ENCODE data around the gene TECPR2.
"Not testable (repeated sequence)": the region's sequence is repeated elsewhere in the genome, so short reads cannot be mapped to it uniquely, and the experiment has no call there.

TECPR2 gene

GRCh38 chr14:102326583-102326982 lies 36.2 kb upstream of the TECPR2 start:
- intact Hi-C loops (cut with DNase I; ENCODE audit: low total_unique reads) = no loop called here
- H3K4me3 ChIP-seq = no peak overlapping the region
- peaks cover 7 to 23% (median 14%) of the 10 kb centered on the region in 3 donors for H3K36me3 ChIP-seq
- peaks cover 0 to 6% (median 5%) of the 10 kb centered on the region in 4 donors for H3K4me1 ChIP-seq
- no peaks in the 10 kb centered on the region for H3K9me3 ChIP-seq
- H3K27me3 ChIP-seq = no peaks in the 10 kb centered on the region
- DNase-seq = no peak
- no peak overlapping the region for H3K27ac ChIP-seq
- no peak for TF ChIP-seq CTCF (IDR thresholded peaks at IDR 0.05)

- H3K4me3 ChIP-seq; H3K9me3 ChIP-seq; H3K4me1 ChIP-seq; DNase-seq; H3K27me3 ChIP-seq; intact Hi-C loops (cut with DNase I; ENCODE audit: low total_unique reads); H3K27ac ChIP-seq: not testable (repeated sequence)
- H3K36me3 ChIP-seq = peaks cover 28 to 45% (median 32%) of the 10 kb centered on the region in 3 donors
Measured at GRCh38 chr14:102329381-102329780, 33.4 kb upstream of the TECPR2 start.

GRCh38 chr14:102330806-102331205 lies 31.9 kb upstream of the TECPR2 start:
- no peak for DNase-seq
- H3K27me3 ChIP-seq = no peaks in the 10 kb centered on the region
- H3K4me1 ChIP-seq = no peaks in the 10 kb centered on the region
- H3K9me3 ChIP-seq = no peaks in the 10 kb centered on the region
- intact Hi-C loops (cut with DNase I; ENCODE audit: low total_unique reads) = no loop called here
- H3K27ac ChIP-seq = no peak overlapping the region
- peaks cover 40 to 54% (median 40%) of the 10 kb centered on the region in 3 donors for H3K36me3 ChIP-seq
- no peak for TF ChIP-seq CTCF (IDR thresholded peaks at IDR 0.05)
- no peak overlapping the region for H3K4me3 ChIP-seq

GRCh38 chr14:102333390-102333789 lies 29.4 kb upstream of the TECPR2 start:
- intact Hi-C loops (cut with DNase I; ENCODE audit: low total_unique reads) = no loop called here
- TF ChIP-seq CTCF (IDR thresholded peaks at IDR 0.05) = no peak
- H3K27ac ChIP-seq = no peak overlapping the region
- no peak overlapping the region for H3K4me3 ChIP-seq
- no peaks in the 10 kb centered on the region for H3K9me3 ChIP-seq
- H3K27me3 ChIP-seq = no peaks in the 10 kb centered on the region
- peaks cover 45 to 66% (median 56%) of the 10 kb centered on the region in 3 donors for H3K36me3 ChIP-seq
- no peak for DNase-seq
- no peaks in the 10 kb centered on the region for H3K4me1 ChIP-seq

GRCh38 chr14:102333795-102334705 lies 28.7 kb upstream of the TECPR2 start:
- no peaks in the 10 kb centered on the region for H3K27me3 ChIP-seq
- peaks cover 49 to 70% (median 59%) of the 10 kb centered on the region in 3 donors for H3K36me3 ChIP-seq
- no peaks in the 10 kb centered on the region for H3K9me3 ChIP-seq
- H3K4me1 ChIP-seq = no peaks in the 10 kb centered on the region
- no peak overlapping the region for H3K27ac ChIP-seq
- no peak overlapping the region for H3K4me3 ChIP-seq
- no peak for TF ChIP-seq CTCF (IDR thresholded peaks at IDR 0.05)
- DNase-seq = no peak
- intact Hi-C loops (cut with DNase I; ENCODE audit: low total_unique reads) = no loop called here

- Histone ChIP-seq H3K9me3 (no peaks in the 10 kb centered on the region), H3K4me3 (no peak overlapping the region), H3K36me3 (peaks cover 53 to 82% (median 64%) of the 10 kb centered on the region in 3 donors), H3K27ac (no peak overlapping the region), H3K27me3 (no peaks in the 10 kb centered on the region), H3K4me1 (no peaks in the 10 kb centered on the region)
- intact Hi-C loops (cut with DNase I; ENCODE audit: low total_unique reads) = no loop called here
- TF ChIP-seq CTCF (IDR thresholded peaks at IDR 0.05) = no peak
- DNase-seq = no peak
Measured at GRCh38 chr14:102335163-102335562, 27.6 kb upstream of the TECPR2 start.
